HG03520 (cell line): ENCODE results near the gene PDGFD.

ENCODE experiments used
- ATAC-seq: cut with Tn5 transposase; IDR thresholded peaks from one replicate; pipeline ENCODE4 v1.9.1; 2021; ENCODE audit warnings: mild to moderate bottlenecking, moderate library complexity; ENCODE audit not compliant: unreplicated experiment

The PDGFD gene

DNA sequence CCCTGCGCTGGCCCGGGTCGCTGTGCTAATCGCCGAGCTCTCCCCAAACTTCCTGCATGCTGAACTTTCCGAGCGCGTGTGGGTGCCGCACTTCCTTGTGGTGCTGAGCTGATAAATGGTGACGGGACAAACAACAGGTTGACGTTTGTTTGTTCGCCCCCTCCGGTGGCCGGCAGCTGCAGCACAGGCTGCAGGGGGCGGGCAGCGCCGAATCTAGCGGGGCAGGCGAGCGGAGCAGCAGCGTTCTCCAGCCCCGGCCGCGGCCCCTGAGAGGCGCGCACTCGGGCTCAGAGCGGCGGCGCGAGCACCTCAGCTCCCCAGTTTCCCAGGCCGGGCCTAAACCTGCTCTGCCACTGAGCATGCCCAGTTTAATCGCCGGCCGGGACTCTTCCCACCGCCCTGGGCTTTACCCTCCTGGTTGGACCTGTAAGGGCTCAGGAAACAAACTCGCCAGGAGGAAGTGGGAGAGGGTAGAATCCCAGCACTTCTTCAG is at the start of gene PDGFD:
Gene PDGFD, minus strand, starts transcription at position 120 of the 493 bp plus-strand sequence.
- peak; percentile 97 for ATAC-seq

- no peak for ATAC-seq
Observed at GRCh38 chr11:104206936-104207335, 43.0 kb upstream of the PDGFD start.

GRCh38 chr11:104205838-104206237 is 41.9 kb upstream of the PDGFD start:
- ATAC-seq, result no peak

DNA sequence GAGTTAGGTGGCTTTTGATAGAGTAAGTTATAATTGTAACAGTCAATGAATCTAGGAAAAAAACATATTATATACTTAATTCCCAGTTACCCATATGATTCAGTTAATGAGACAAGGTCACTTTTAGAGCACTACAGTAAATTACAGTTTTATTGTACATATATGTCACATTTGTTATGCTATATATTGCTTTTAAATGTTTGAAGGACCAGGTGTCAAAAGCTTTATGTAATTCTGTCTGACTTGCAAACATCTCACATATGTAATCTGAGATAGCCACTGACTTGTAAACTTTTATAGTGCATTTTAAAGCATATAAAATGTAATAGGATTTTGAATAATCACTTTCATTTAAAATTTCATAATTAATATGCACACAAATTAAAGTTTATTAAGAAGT is 36.7 kb upstream of the PDGFD start:
- no peak for ATAC-seq

DNA sequence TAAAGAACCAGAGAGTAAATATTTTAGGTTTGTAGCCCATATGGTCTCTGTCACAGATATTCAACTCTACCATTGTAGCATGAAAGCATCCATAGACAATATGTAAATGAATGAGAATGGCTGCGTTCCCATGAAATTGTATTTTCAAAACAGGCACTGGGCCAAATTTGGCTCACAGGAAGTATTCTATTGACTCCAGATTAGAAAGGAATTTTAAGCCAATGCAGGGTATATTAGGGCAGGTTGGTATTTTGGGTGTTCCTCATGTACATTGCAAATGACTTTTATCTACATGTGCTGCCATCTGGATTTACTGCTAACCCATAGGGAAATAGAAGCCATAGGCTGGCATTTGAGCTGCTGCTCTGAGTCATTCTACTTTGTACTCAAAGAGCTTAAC is 35.1 kb upstream of the PDGFD start:
- no peak for ATAC-seq

DNA sequence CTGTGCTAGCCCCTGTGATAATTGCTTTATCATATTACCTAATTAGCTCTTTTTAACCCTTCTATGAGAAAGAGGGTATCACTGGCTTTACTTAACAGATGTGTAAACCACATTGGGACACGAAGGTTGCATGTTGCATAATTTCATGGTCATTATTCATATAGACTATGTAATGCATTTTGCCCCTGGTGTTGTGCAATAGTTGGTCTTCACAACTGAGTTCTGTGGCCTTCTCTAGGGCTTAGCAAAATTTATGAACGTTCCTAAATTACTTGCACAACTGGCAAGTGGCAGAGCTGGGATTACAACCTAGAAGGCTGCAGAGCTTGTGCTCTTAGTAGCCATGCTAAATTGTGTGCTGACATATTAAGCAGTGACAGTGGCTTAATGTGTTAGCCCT is 34.6 kb upstream of the PDGFD start:
- ATAC-seq, result no peak

DNA sequence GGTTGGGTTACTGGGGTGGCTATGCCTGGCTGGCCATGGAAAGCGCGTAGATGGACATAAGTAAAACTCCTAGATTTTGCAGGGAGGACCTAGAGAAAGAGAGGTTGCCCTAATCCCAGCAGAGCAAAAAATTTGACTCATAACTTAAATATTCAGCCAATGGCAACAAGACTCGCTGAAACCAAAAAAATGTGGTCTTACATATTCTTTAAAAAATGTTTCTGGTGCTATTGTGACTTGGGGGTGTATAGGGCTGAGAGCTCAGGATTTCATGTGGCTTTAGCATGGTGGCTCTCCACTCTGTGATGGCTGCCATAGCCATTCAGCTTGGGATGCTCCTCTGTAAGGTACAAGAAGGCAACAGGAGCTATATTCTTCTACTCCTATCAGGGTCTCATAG is 27.2 kb upstream of the PDGFD start:
- ATAC-seq, result no peak

DNA sequence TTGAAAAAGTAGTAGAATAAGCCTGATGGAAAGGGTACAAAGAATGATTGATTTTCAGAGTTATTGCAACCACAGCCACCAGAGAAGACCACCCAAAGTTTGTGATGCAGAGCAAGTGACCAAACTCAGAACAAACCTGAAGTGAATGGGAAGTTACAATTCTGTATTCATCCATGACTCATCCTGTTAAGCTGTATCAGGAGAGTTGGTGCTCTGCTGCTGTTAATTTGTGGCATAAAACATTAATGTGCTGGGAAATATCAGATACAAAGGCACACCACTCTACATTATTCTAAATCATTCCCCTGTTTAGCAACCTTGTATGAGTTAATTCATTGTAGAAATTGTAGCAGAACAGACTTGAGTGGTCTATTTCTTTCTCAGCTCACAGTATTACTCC is 19.6 kb upstream of the PDGFD start:
- no peak for ATAC-seq

DNA sequence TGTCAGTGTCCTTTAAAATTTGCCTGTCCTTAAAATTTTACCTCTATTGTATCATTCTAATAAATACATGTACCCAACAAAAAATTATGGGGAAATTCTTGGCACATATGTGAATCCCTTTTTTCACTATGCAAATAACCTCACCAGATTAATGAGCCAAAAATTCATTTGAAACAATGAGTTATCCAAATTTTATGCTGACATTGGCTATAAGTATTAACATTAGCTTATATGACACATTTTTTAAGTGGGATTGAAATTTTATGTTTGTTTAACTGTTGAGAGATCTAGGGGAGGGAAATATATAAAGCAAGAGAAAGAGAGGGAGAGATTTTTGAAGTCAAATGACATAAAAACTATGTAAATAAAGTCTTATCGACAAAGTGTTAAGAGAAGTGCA is 11.8 kb upstream of the PDGFD start:
- no peak for ATAC-seq

GRCh38 chr11:104169091-104169490 is 5.1 kb upstream of the PDGFD start:
- no peak for ATAC-seq

- ATAC-seq, result no peak
Observed at GRCh38 chr11:104165014-104165413, 1.1 kb upstream of the PDGFD start.

- ATAC-seq, result peak; percentile 33
Observed at GRCh38 chr11:104163100-104164027, 583 bp downstream of the PDGFD start.

GRCh38 chr11:104161751-104162450 is 2.0 kb downstream of the PDGFD start:
- no peak for ATAC-seq

- ATAC-seq, result no peak
Observed at GRCh38 chr11:104159356-104159755, 4.6 kb downstream of the PDGFD start.

GRCh38 chr11:104155375-104155774 is 8.6 kb downstream of the PDGFD start:
- ATAC-seq, result no peak

DNA sequence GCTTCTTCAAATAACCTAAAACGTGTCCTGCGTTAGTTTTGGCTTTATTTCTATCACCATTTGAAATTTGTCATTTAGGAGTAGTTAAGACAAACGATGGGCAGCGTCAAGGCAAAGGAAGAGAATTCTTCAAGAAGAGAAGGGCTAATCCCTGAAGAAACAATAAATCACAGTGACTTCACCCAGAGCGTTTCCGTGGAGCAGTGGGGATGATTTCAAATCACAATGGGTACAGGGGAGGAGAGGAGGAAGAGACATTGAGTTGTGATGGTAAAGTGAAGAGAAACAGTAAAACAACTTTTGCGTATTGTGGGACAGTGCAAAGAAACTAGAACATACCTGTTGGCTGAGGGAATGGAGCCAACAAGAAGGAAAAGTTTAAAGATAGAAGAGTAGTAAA is 9.7 kb downstream of the PDGFD start:
- ATAC-seq, result no peak

DNA sequence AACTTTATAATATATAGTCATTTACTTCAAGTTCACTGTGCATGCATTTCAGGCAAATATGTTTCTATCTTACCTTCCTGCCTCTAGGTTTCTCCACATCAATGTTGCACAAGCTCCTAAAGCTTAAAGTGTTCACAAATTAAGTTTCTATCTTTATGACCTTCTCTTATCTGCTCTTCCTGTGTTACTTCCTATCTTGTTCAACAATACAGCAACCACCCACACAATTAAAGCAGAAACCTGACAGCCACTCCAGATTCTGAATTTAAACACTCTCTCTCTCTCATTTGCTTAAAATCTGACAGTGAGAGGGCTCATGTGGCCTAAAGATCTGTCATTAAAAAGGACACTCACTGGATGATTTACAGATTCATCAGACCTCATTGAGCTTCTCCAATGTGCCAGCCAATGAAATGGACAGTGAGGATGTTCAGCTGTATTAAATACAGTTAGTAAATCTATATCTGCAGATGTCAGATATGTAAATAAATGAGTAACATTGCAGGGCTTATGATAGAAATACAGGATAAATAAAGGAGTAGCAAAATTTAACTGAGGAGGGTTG is 10.9 kb downstream of the PDGFD start:
- ATAC-seq, result no peak

DNA sequence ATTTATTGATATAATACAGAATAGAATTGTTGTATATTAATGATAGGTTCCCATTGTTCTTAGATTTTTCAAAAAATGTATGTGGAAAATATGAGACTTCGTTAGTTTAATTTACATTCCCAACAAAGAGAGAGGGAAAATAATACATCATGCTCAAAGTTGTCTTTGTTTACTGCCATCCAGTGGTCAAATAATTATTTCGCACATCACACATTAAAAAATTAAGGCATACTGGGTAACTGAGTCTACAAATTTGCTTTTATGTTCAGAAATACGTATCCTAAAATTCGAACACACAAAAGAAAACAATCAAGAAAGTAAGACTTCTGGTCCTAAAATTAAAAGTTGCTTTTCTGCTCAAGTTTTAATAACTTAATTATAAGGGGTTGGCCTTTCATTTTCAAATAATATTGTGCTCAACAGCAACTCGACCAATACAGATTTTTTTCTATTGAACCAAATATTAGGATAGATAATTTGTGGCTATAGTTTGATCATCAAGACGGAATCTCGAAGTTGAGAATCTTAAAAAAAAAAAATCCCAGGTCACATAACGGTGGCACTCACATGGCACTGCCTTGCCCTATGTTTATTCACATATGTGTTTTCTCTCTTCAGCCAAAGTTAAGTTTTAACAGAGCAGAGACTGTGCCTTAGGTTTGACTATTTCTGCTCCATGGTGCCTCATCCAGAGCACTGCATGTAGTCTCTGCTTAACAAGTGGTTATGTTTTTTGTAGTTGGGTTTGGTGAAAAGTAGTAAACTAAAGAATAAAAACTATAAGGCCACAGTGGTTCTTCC is 12.3 kb downstream of the PDGFD start:
- no peak for ATAC-seq

DNA sequence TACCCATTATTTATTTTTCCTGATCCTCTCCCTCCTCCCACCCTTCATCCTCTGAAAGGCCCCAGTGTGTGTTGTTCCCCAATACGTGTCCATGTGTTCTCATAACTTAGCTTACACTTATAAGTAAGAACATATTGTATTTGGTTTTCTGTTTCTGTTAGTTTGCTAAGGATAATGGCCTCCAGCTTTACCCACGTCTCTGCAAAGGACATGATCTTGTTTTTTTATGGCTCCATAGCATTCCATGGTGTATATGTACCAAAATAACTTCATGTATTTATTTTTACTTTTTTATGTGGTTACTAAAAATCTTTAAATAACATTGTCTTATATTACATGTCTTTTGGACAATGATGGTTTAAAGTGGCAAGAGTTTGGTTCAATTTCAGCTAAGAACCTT is 15.2 kb downstream of the PDGFD start:
- ATAC-seq, result no peak

DNA sequence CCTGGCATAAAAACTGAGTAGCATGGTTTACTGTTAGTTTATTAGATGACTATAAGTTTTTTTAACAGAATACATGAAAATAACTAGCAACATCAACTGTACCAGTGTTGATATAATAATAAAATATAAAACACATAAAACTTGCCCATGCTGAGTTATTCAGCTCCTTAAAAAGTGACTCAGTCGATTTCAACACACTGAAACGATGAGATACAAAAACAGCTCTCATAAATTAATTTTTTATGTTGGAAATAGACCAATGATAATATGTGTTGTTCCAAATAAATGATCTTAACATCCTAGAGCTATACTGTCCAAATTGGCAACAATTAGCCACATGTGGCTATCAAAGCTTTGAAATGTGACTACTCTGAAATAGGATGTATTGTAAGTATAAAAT is 15.9 kb downstream of the PDGFD start:
- no peak for ATAC-seq

GRCh38 chr11:104146943-104147342 is 17.0 kb downstream of the PDGFD start:
- ATAC-seq, result no peak
